HCT116 (cell line): ENCODE measurements around the gene FHIT. TPM values are rescaled to one million over a fixed set of nuclear protein-coding genes. Genes with fewer than 3 reads are reported as not detected.

Experiments used
- ATAC-seq: fragments of 200-7000 bp; cut with Tn5 transposase; 2 replicates; pipeline ENCODE4 v1.9.1; 2020; ENCODE audit warnings: mild to moderate bottlenecking, moderate library complexity
- BruUV-seq: library from RNA; stranded (reverse); fragments of 400-500 nt; replicated peaks from 2 replicates; lab custom pipeline; 2021; lab: Mats Ljungman, UMichigan
- CTCF ChIA-PET: fragments of 300-600 bp; sonication (Branson Sonifier 250); formaldehyde crosslinking; loops from one replicate; lab custom pipeline; 2021; ENCODE audit warnings: antibody characterized with exemption; lab: Charles Lee
- POLR2A ChIA-PET: fragments of 300-600, 350-600 bp; sonication (Branson Sonifier 250); formaldehyde crosslinking; loops from one replicate; lab custom pipeline; 2021; ENCODE audit warnings: antibody characterized with exemption; lab: Charles Lee
- RAD21 ChIA-PET, 2 experiments: fragments of 300-600 bp; sonication (Branson Sonifier 250); formaldehyde crosslinking; loops; one replicate each; lab custom pipeline; 2023; ENCODE audit warnings: low total read pairs in 2 of 2; ENCODE audit not compliant: uncharacterized antibody in 2 of 2, unreplicated experiment in 2 of 2, low non-redundant PET in 1 of 2; lab: Charles Lee
- DNase-seq: peaks from one replicate; pipeline ENCODE4 v3.0.0-alpha.2; 2010; ENCODE audit warnings: low read depth, low spot score
- H2AFZ ChIP-seq: fragments of 200-600 bp; shearing (Covaris generic), sonication (generic); 2 replicates; pipeline ENCODE4 v1.6.1; 2017; ENCODE audit warnings: low read depth, mixed run types, mixed read lengths, antibody characterized with exemption, low read length; ENCODE audit not compliant: poor library complexity, severe bottlenecking
- H3K27ac ChIP-seq: 2 replicates; pipeline ENCODE4 v1.5.1; 2012; ENCODE audit warnings: low read depth, low read length
- H3K27me3 ChIP-seq: fragments of 200-600 bp; sonication (generic); 2 replicates; pipeline ENCODE4 v1.6.1; 2016; ENCODE audit warnings: mixed run types, low read length, mixed read lengths; ENCODE audit not compliant: insufficient read depth
- H3K36me3 ChIP-seq, 2 experiments: fragments of 200-500 bp in 1 of 2; fragments of 200-600 bp in 1 of 2; sonication (Bioruptor generic) in 1 of 2; sonication (generic) in 1 of 2; 2 replicates each; pipeline versions ENCODE4 v1.5.1 to v1.6.1; 2014 to 2016; ENCODE audit warnings: low read length in 2 of 2, inconsistent platforms in 1 of 2, mixed read lengths in 1 of 2, mixed run types in 1 of 2; ENCODE audit not compliant: insufficient read depth in 2 of 2, control insufficient read depth in 1 of 2
- H3K4me1 ChIP-seq, 2 experiments: fragments of 200-600 bp in 1 of 2; sonication (generic) in 1 of 2; 2 replicates each; pipeline versions ENCODE4 v1.5.1 to v1.6.1; 2012 to 2017; ENCODE audit warnings: low read length in 2 of 2, inconsistent platforms in 1 of 2, mild to moderate bottlenecking in 1 of 2, mixed read lengths in 1 of 2, mixed run types in 1 of 2, moderate library complexity in 1 of 2; ENCODE audit not compliant: insufficient read depth in 2 of 2, control insufficient read depth in 1 of 2
- H3K4me2 ChIP-seq: fragments of 200-600 bp; sonication (generic); 2 replicates; pipeline ENCODE4 v1.6.1; 2017; ENCODE audit warnings: mixed run types, low read length, mixed read lengths
- H3K4me3 ChIP-seq, 2 experiments: fragments of 200-600 bp in 1 of 2; sonication (generic) in 1 of 2; replicated peaks in 1 of 2; 2 replicates each; pipeline ENCODE4 v1.5.1; 2011 to 2016; ENCODE audit warnings: low read length in 2 of 2, control low read depth in 1 of 2, low read depth in 1 of 2, mild to moderate bottlenecking in 1 of 2, mixed read lengths in 1 of 2, mixed run types in 1 of 2
- H3K79me2 ChIP-seq: fragments of 200-600 bp; sonication (generic); 2 replicates; pipeline ENCODE4 v1.6.1; 2017; ENCODE audit warnings: mild to moderate bottlenecking, mixed run types, low read length, moderate library complexity, mixed read lengths; ENCODE audit not compliant: insufficient read depth
- H3K9ac ChIP-seq: fragments of 200-600 bp; sonication (generic); 2 replicates; pipeline ENCODE4 v1.6.1; 2016; ENCODE audit warnings: low read length, mixed read lengths
- H3K9me2 ChIP-seq: fragments of 200-600 bp; sonication (generic), shearing (Covaris generic); 2 replicates; pipeline ENCODE4 v1.6.1; 2017; ENCODE audit warnings: mixed run types, mild to moderate bottlenecking, moderate library complexity; ENCODE audit not compliant: insufficient read depth
- H3K9me3 ChIP-seq, 2 experiments: fragments of 200-500 bp in 1 of 2; fragments of 200-600 bp in 1 of 2; sonication (Bioruptor generic) in 1 of 2; sonication (generic) in 1 of 2; 2 replicates each; pipeline ENCODE4 v1.6.1; 2014 to 2017; ENCODE audit warnings: low read length in 2 of 2, mixed read lengths in 2 of 2, inconsistent platforms in 1 of 2, low read depth in 1 of 2, mild to moderate bottlenecking in 1 of 2, mixed run types in 1 of 2, moderate library complexity in 1 of 2; ENCODE audit not compliant: control insufficient read depth in 1 of 2, insufficient read depth in 1 of 2
- H4K20me1 ChIP-seq: fragments of 200-600 bp; sonication (generic), shearing (Covaris generic); 2 replicates; pipeline ENCODE4 v1.6.1; 2017; ENCODE audit warnings: mixed run types, mild to moderate bottlenecking, moderate library complexity; ENCODE audit not compliant: insufficient read depth
- CBX3 ChIP-seq: IDR thresholded peaks from 2 replicates; pipeline ENCODE4 v1.6.1; 2012; ENCODE audit warnings: low read depth
- EGR1 ChIP-seq: IDR thresholded peaks from 2 replicates; pipeline ENCODE4 v1.6.1; 2012; ENCODE audit warnings: low read depth
- EZH2phosphoT487 ChIP-seq: fragments of 200-600 bp; IDR thresholded peaks from 2 replicates; pipeline ENCODE4 v1.6.1; 2018; ENCODE audit warnings: antibody characterized with exemption, borderline replicate concordance
- FOSL1 ChIP-seq: IDR thresholded peaks from 2 replicates; pipeline ENCODE4 v1.6.1; 2012; ENCODE audit warnings: low read depth
- JUND ChIP-seq: IDR thresholded peaks from 2 replicates; pipeline ENCODE4 v1.6.1; 2012
- RAD21 ChIP-seq: IDR thresholded peaks from 2 replicates; pipeline ENCODE4 v1.6.1; 2012; ENCODE audit warnings: low read depth, mild to moderate bottlenecking
- SP1 ChIP-seq: IDR thresholded peaks from 2 replicates; pipeline ENCODE4 v1.6.1; 2012; ENCODE audit warnings: low read depth
- TCF7L2 ChIP-seq: IDR thresholded peaks from 2 replicates; pipeline ENCODE4 v1.7.0; 2011; ENCODE audit warnings: borderline replicate concordance, inconsistent platforms; ENCODE audit not compliant: insufficient read depth, insufficient read length; ENCODE audit errors: extremely low read depth
- YY1 ChIP-seq: IDR thresholded peaks from 2 replicates; pipeline ENCODE4 v1.6.1; 2011; ENCODE audit warnings: low read length, low read depth, moderate library complexity, mild to moderate bottlenecking; ENCODE audit not compliant: insufficient replicate concordance; ENCODE audit errors: extremely low read depth
- ZNF274 ChIP-seq: fragments of 200-500 bp; sonication (Bioruptor generic); IDR thresholded peaks from 2 replicates; pipeline ENCODE4 v1.6.1; 2014; ENCODE audit warnings: mild to moderate bottlenecking, low read depth, low read length, inconsistent platforms
- intact Hi-C: fragments of 100-400 bp; cut with micrococcal nuclease; formaldehyde crosslinking; loops from 2 replicates; pipeline ENCODE4 v1.10.0; 2022
- total RNA-seq: library from RNA; stranded (reverse); gene quantifications from one replicate; pipeline ENCODE4 v1.2.1, GENCODE V29; 2021; ENCODE audit not compliant: unreplicated experiment
- TF ChIP-seq, protein P1 (sequence below): IDR thresholded peaks from 2 replicates; pipeline ENCODE4 v1.6.1; 2011; ENCODE audit warnings: mild to moderate bottlenecking, low read length, moderate library complexity; ENCODE audit not compliant: insufficient replicate concordance; ENCODE audit errors: extremely low read depth
- TF ChIP-seq, protein P2 (sequence below): IDR thresholded peaks from 2 replicates; pipeline ENCODE4 v1.6.1; 2012; ENCODE audit warnings: low read depth
- TF ChIP-seq, protein P3 (sequence below): IDR thresholded peaks from 2 replicates; pipeline ENCODE4 v1.6.1; 2012
- TF ChIP-seq, protein P4 (sequence below): IDR thresholded peaks from 2 replicates; pipeline ENCODE4 v1.6.1; 2012

FHIT gene
- total RNA-seq, 1 experiment from 2014 or later, result 20.1 TPM

DNA sequence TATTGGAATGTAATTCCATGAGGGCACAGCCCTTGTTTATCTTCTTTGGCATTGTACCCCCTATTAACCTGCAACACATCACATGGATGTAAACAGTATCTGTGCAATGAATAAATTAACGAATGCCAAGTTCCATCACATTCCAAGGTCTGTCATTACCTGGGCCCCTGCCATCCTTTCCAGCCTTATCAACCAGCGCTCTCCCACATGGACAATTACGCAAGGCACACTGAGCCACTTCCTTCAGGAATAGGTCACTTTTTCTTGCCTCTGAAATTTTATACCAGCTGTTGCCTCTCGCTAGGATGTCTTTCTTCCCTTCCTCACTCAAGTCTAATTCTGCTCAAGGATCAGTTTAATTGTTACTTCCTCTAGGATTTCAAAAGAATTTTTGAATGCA lies 1149.6 kb downstream of the FHIT start:
- DNase-seq, result no peak
- CTCF ChIA-PET, result no interaction called here
- Histone ChIP-seq H3K27ac (no peak overlapping the region), H3K9ac (no peak overlapping the region), H3K4me1 (no peaks in the 10 kb centered on the region), H3K9me3 (no peaks in the 10 kb centered on the region), H3K4me2 (no peak overlapping the region), H3K4me3 (no peak overlapping the region), H4K20me1 (no peaks in the 10 kb centered on the region), H3K79me2 (no peaks in the 10 kb centered on the region), H2AFZ (no peak overlapping the region), H3K9me2 (no peaks in the 10 kb centered on the region), H3K27me3 (peaks cover 24% of the 10 kb centered on the region; the same call in 1 of the 2 replicates), H3K36me3 (no peaks in the 10 kb centered on the region)
- TF ChIP-seq RAD21 (no peak), YY1 (no peak), JUND (no peak), ZNF274 (no peak), EGR1 (no peak), CBX3 (no peak), TCF7L2 (no peak), EZH2phosphoT487 (no peak), SP1 (no peak), FOSL1 (no peak)
- TF ChIP-seq, protein P1, sequence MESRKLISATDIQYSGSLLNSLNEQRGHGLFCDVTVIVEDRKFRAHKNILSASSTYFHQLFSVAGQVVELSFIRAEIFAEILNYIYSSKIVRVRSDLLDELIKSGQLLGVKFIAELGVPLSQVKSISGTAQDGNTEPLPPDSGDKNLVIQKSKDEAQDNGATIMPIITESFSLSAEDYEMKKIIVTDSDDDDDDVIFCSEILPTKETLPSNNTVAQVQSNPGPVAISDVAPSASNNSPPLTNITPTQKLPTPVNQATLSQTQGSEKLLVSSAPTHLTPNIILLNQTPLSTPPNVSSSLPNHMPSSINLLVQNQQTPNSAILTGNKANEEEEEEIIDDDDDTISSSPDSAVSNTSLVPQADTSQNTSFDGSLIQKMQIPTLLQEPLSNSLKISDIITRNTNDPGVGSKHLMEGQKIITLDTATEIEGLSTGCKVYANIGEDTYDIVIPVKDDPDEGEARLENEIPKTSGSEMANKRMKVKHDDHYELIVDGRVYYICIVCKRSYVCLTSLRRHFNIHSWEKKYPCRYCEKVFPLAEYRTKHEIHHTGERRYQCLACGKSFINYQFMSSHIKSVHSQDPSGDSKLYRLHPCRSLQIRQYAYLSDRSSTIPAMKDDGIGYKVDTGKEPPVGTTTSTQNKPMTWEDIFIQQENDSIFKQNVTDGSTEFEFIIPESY, result no peak
- TF ChIP-seq, protein P2, sequence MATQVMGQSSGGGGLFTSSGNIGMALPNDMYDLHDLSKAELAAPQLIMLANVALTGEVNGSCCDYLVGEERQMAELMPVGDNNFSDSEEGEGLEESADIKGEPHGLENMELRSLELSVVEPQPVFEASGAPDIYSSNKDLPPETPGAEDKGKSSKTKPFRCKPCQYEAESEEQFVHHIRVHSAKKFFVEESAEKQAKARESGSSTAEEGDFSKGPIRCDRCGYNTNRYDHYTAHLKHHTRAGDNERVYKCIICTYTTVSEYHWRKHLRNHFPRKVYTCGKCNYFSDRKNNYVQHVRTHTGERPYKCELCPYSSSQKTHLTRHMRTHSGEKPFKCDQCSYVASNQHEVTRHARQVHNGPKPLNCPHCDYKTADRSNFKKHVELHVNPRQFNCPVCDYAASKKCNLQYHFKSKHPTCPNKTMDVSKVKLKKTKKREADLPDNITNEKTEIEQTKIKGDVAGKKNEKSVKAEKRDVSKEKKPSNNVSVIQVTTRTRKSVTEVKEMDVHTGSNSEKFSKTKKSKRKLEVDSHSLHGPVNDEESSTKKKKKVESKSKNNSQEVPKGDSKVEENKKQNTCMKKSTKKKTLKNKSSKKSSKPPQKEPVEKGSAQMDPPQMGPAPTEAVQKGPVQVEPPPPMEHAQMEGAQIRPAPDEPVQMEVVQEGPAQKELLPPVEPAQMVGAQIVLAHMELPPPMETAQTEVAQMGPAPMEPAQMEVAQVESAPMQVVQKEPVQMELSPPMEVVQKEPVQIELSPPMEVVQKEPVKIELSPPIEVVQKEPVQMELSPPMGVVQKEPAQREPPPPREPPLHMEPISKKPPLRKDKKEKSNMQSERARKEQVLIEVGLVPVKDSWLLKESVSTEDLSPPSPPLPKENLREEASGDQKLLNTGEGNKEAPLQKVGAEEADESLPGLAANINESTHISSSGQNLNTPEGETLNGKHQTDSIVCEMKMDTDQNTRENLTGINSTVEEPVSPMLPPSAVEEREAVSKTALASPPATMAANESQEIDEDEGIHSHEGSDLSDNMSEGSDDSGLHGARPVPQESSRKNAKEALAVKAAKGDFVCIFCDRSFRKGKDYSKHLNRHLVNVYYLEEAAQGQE, result no peak
- TF ChIP-seq, protein P3, sequence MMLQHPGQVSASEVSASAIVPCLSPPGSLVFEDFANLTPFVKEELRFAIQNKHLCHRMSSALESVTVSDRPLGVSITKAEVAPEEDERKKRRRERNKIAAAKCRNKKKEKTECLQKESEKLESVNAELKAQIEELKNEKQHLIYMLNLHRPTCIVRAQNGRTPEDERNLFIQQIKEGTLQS, result no peak
- TF ChIP-seq, protein P4, sequence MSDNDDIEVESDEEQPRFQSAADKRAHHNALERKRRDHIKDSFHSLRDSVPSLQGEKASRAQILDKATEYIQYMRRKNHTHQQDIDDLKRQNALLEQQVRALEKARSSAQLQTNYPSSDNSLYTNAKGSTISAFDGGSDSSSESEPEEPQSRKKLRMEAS, result no peak
- ATAC-seq, result no peak
- RAD21 ChIA-PET, result no interaction called here
- POLR2A ChIA-PET, result no interaction called here
- intact Hi-C loops, result no loop called here
- BruUV-seq, result no TSS peak
